Activated naive CD8-positive, alpha-beta T cell treated with anti-CD3 and anti-CD28 coated beads, Interleukin-2, amount 50 U/mL, for 16 hours (primary cell): ENCODE data around the gene MCTP1.
"Not testable (repeated sequence)": the region's sequence is repeated elsewhere in the genome, so short reads cannot be mapped to it uniquely, and the experiment has no call there.

Experiments used
- DNase-seq: peaks from one replicate; pipeline ENCODE4 v3.0.0-alpha.2; 2020; ENCODE audit warnings: low read depth, low spot score

Gene MCTP1

DNA sequence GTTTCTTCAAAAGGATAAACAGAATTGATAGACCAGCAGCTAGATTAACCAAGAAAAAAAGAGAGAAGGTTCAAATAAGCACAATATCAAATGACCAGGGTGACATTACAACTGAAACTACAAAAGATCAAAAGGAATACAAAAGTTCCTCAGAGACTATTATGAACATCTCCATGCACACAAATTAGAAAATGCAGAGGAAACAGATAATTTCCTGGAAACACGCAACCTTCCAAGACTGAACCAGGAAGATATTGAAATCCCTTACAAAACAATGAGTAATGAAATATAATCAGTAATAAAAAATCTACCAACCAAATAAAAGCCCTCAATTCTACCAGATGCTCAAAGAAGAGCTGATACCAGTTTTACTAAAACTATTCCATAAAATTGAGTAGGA is 252.1 kb downstream of the MCTP1 start:
- DNase-seq: no peak

DNA sequence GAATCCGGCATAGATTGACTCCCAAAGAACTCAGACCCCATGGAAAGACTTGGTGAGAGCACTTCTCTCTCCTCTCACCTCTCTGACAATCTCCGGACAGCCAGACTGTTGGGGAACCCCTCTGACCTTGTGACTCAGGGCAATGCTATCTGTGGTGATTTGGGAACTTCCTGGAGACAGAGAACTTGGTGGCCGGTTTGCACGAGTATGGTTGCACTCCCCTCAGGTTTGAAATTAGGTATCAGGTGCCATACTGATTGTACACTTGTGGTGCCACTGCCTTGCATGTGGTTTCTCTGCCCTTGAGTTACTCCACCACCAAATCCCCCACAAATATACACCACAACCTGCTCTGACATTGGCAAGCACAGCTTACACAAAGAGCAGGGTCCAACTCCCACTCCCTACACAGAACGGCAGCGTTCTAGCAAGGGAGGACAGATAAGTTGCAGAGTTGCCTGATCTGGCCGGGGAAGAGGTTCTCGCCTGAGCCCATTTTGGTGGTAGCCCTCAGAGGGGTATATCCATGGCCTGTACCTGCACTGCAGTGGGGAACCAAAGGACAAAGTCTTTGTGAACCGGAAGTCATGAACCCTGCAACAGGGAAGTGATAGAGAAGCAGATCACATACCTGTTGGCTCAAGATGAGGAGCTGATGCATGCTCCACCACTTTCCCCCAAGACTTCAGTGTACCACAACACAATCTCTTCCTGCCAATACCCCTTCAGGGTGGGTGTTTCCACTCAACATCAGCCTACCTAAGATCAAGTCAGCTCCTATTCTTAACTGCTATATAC is 255.1 kb downstream of the MCTP1 start:
- DNase-seq: no peak

DNA sequence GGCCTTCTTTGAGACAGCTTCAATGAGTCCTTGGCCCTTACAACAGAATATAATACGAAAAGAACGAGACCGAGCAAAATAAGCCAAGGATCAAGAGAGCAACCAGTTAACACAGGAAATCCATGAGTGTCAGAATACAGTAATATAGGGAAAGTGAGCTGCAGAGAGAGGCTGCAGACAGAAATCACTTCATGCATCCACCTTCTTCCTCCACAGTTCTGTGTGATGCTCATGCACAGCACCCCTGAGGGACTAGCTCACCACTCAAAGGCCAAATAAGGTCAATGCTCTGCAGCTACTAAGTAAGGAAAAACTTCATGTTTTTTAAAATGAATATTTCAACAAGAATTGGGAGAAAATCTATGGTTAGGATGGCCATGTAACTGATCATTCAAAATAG is 257.1 kb downstream of the MCTP1 start:
- no peak for DNase-seq

DNA sequence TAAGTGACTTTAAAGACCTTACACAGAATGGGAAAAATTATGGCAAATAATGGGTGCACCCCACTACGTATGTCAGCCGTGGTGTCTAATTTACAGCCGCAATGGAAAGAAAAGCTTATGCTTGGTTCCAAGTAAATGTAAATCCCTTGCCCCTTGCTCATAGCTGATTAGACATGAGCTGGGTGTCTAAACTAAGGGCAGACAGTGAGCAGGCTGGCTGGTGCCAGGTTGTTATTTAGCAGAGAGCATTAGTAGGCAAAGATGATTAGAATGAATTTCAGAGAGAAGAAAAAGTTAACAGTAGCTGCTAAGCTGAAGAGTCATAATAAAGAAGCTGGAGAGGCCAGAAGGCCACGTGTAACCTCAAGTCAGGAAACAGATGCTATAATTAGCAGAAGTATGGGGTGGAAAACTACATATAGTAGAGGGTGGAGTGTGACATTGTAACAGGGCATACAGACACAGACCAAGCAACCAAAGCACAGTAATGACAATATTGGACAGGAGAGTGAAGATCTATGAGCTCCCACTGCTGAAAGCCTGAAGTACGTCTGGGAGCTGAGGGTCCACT is 257.7 kb downstream of the MCTP1 start:
- DNase-seq: no peak

DNA sequence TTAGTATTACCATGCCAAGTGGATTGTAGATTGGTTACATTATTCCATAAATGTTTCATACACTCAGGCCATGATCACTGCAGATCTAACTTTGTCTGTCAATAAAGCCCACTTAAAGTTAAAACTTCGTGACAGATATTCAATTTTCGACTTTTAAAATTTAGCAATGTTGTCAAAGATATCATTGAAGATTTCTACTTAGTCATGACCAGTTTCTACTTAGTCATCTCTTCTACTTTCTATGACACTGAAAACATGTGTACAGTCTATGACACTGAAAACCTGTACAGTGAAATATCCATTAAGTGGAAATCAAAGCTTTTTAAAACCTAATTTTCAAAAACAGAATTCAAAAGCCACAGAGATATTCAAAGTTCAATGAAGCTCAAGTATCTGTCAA is 258.2 kb downstream of the MCTP1 start:
- DNase-seq: no peak

DNA sequence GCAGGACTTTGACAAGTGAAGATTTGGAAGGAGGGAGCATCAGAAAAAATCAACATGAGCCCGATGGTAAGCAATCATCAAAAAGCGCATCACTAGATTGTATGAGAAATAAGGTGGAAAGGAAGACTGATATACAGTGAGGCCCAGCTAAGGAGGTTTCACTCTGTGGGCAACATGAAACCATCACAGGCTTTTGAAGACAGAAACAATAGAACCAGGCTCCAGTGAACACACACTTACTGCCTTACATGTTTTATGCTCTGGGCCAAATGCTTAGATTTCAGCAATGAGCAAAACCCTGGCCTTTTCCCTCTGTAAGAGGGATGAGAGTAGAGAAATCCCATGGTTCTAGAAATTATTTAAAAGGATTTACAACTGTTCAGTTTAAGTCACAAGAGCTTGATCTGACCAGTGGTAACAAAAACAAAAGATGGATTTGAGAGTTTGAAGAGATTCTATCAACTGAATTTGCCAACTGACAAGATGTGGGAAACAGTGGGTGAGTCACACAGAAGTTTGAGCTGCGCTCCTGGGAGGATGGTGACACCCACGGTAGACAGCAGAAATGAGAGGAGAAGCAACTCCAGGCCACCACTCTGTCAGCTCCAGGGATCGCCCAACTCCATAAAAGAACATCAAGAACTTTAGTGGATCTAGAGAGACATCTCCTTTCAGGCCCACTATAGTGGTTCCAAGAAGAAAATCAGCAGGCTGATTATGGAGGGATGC is 261.8 kb downstream of the MCTP1 start:
- no peak for DNase-seq

DNA sequence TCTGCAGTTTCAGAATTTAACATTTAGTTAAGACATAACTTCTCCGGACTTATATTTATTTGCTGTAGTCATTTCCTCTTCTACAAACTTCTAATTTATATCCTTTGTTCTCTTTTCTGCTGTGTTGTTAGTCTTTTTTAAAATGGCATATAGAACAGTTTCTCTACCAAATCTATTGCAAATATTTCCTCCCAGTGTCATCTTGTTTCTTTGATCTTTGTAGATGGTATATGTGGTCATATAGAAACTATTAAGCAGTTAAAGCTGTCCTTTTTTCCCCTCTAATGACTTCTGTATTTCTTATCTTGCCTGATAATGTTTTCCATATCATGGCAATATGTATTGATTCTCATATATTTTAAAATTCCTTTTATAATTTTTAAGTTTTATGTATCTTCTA is 264.5 kb downstream of the MCTP1 start:
- no peak for DNase-seq

DNA sequence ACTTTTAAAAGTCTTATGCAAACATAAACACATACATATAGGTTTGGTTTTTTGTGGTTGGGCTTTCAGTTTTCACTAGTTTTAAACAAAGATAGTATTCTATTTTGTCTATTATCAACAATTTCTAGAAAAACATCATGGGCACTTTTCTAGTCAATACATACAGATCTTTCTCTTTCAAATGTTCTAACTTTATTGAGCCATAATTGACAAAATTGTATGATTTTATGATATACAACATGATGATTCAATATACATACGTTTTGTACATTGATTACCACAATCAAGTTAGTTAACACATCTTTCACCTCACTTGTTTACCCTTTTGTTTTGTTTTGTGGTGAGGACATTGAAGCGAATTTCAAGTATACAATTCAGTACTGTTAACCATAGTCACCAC is 265.9 kb downstream of the MCTP1 start:
- DNase-seq: no peak

DNA sequence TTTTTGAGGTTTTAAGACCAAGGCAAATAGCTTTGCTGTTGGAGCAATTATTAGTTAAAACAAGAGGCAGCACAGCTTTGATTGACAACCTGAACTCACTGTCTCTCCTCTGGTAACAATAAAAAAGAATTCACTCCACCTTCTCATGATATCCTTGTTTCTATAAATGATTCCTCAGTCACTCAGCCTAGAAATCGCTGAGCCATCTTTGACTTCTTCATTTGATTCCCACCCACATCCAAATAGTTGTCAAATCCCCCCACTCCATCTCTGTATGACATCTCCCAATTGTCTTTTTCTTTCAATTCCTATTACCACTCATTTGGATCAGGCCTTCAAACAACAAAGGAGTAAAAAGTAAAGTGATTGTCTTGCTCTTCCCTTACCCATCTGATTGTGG is 266.4 kb downstream of the MCTP1 start:
- no peak for DNase-seq

DNA sequence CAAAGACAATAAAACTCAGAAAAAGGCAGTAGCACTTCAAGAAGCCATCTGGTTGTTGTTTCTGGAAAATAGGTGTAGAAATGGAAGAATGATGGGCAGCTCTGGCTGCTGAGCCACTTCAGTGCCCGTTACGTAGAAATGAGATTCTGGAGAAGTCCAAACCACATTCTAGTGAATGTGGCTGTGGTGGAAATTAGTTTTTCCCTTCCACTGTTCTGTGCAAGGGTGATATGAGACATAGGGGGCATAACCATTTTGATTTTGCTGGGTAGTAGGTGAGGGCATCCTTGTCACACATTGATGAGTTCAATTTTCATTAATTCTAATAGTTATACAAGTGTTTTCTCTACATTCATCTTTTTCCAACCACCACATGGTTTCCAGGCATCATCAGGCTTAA is 275.1 kb downstream of the MCTP1 start:
- no peak for DNase-seq

DNA sequence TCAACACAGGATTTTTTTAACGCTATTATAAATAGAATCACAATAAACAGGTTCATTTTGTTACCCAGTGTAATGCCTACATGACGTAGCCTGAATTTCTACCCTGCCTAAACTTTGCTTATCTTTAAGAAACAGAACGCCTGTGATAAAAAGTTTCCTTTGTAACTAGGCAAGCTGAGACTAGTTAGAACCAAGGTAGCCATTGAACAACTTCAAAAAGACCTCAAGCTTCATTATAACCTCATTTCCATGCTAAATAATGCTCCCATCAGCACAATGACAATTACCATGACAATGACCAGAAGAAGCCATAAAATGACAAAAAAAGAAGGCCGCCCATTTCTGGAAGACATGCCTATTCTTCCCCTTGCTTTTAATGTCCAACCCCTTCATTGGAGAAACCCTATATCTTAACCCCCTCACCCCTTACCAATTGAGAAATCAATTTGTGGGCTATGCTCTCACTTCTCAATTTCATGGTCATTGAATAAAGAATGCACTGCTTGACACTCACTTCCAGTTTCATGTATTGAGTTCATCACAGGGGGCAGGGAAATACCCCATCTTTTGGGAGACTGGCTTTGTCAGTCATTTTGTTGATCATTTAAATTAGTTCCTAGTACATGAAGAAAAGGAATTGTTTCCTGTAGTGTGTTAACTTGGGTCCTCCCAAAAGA is 276.8 kb downstream of the MCTP1 start:
- DNase-seq: no peak

DNA sequence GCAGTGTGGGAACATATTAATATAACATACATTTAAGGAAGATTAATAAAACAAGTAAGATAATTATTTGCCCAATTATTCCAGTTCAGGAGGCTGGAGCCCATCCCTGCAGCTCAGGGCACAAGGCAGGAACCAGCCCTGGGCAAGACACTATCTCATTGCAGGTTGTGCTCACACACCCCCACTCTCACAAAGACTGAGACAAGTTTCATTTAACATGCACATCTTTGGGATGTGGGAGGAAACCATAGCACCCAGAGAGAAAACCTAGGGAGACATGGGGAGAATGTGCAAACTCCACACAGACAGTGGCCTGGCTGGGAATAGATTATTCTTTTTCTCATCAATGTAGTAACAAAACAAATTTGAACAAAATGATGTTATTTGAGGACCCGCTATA is 279.1 kb downstream of the MCTP1 start:
- DNase-seq: no peak

DNA sequence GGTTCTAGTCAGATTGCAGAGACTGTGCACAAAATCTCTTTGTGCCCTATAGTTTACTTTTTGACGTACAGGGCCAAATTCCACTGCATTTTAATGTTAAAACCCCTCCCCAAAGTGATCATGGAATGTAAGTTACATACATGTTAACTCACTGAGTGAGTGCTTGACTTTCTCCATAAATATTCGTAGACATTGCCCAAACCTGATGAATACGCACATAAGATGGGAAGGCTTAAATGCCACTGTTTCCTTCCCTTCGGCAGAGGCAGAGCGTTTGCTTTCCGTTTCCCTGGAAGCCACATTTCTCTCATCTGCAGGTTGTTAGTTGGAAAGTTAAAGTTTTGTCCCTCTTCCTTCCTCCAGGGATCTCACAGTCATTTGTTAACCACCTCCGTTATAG is 286.2 kb downstream of the MCTP1 start:
- DNase-seq: no peak

DNA sequence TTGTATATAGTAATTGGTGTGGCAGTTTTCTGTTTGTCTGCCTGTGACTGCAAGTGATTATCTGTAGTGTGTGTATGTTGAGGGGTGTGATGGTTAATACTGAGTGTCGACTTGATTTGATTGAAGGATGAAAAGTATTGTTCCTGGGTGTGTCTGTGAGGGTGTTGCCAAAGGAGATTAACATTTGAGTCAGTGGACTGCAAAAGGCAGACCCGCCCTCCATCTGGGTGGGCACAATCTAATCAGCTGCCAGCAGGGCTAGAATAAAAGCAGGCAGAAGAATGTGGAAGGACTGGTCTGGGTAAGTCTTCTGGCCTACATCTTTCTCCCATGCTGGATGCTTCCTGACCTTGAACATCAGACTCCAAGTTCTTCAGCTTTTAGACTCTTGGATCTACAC is 290.4 kb downstream of the MCTP1 start:
- not testable (repeated sequence) for DNase-seq

DNA sequence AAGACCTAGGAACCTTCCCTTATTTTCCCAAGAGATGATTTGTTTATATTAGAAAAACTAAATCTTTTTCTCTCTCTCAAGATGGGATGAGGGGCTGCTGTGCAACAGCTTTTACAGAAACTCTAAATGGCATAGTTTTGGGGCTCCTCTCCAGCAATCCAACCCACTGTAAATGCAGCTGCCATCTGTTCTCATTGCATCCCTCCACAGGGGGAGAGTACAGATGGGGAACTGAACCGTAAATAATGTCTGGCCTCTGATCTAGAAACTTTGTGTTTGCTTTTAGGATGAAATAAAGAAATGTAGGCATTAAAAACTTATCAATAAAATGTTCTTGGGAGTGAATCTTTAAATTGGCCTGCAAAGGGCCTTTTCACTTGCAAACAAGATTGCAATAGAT is 291.4 kb downstream of the MCTP1 start:
- DNase-seq: no peak

DNA sequence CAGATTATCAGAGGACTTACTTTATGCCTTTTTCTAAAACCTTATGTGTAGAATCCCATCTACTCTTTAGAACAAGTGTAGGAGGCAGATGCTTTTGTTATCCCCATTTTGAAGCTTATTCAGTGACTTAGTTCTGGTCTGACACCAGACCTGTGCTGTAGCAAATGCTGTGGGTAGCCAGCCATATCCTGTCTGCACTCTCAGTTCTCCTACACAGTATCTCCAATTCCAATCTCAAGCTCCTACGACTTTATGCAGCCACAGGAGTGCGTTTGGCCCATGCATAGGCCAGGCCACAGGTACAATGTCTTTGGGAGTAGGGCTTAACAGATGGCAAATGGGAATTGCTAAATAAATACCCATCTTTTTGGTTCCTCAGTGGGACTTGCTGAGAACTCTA is 292.6 kb downstream of the MCTP1 start:
- DNase-seq: no peak

DNA sequence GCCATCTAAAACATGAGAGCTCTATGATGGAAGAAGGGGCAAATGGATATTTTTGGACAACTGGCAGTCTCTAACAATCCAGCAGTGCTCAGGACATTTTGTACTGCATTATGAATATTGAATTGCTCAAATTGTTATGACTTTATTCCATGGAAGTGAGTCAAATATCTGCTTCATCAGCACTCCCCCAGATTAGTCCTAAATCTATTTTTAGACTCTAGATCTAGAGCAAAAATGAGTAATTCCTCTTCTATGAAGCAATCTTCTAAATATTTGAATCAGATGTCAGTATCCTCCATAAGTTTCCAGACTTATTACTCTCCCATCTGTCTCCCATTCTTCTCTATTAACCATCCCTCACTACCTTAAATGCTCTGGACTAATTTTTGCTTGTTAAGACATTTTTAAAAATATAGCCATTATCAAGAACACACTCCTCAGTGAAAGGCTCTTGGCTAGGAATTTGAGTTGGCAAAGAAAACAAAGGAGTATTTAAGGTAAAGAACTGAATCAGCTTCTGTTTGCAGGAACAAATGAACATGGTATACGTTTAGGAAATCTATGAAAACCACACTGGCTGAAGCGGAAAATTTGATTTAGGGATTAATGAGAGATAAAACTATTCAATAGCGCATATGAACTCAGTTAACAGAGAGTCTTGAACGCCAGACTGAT is 300.9 kb downstream of the MCTP1 start:
- no peak for DNase-seq

DNA sequence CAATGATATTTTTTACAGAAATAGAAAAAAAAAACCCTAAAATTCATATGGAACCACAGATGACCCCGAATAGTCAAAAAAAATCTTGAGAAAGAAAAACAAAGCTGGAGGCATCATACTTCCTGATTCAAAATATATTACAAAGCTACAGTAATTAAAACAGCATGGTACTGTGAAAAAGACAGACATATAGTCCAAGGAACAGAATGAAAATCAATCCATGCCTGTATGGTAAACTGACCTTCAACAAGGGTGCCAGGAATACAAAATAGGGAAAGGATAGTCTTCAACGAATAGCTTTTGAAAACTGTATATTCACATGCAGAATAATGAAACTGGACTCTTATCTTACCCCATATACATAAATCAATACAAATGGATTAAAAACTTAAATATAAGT is 307.5 kb downstream of the MCTP1 start:
- no peak for DNase-seq

DNA sequence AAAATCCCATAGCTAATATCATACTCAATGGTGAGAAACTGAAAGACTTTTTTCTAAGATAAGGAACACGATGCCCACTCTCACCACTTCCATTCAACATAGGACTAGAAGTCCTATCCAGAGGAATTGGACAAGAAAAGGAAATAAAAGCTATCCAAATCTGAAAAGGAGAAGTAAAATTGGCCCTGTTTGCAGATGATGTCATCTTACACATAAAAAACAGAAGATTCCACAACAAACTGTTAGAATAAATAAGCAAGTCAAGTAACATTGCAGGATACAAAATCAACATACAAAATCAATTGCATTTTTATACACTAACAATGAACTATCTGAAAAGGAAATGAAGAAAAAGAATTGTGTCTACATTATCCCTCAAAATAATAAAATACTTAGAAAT is 308.0 kb downstream of the MCTP1 start:
- DNase-seq: no peak

DNA sequence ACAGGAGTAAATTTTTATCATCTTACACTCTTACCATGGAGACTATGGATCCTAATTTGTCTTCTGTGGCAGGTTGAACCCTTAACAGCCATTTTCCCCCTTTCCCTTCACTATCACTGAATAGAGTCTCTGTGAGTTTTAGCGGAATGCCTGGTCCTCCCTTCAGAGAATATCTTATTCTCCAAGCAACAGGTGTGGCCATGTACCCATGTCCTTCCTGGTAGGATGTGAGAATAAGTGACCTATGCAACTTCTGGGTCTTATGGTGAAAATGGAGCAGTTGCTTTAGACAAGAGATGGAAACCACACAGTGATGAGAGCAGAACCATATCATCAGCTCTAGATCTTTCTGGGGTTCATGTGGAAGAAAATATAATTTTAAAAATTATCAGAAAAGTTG is 312.6 kb downstream of the MCTP1 start:
- DNase-seq: no peak

DNA sequence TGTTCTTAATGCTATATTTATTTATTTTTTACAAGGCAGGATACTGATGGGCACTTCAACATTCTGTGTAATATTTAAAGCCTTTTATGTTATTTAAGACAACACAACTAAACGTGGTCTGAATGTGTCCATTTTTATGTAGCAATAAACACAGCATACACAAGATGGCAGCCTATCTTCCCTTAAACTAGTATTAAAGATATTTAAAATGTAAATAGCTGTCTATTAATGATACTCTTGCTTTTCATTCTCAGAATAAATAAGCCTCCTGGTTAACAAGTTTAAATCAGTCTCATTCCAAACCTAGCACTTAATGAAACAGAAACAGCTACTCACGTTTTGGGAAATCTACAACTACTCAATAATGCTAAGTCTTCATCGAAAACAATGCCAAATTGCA is 315.7 kb downstream of the MCTP1 start:
- DNase-seq: no peak

DNA sequence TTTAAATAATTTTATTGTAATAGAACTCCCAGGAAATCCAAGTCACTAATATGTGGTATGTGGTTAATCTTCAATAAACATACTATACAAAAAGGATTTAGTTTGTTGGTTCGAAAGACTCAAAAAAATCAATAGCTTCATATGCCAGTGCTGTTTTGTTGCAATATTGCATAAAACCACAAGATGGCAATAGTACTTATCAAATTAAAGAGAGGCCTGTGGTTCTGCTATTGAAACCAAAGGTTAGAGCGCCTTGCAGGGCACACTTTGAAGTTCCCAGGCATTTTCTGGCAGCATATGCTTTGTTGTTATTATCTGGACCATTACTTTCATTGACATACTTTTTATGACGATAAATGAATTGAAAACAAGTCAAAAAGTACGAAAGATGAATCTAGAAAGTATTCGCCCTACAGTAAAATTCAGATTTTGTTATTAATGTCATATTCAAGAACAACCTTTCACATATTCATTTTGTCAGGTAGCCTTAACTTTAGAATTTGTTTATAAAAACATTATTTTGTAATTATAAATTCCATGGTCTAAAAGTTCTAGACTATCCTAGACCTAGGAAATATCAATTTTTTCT is 316.3 kb downstream of the MCTP1 start:
- DNase-seq: no peak
